ENCODE results near the gene AGPS.

- TF ChIP-seq CTCF (conservative IDR thresholded peaks at IDR 0.05; ENCODE audit: low read length) (no peak), EZH2phosphoT487 (IDR thresholded peaks at IDR 0.05; ENCODE audit: borderline replicate concordance, low read depth, low read length) (no peak)
These were observed 138.0 kb downstream of the AGPS start for GRCh38 chr2:177530561-177530960.
